HepG2 (cell line): ENCODE measurements around the gene DNAJC5. TPM values are rescaled to one million over a fixed set of nuclear protein-coding genes. Genes with fewer than 3 reads are reported as not detected.
A peak's percentile ranks its signal among the peaks of the same experiment; 100 is the strongest.

Experiments used
- ATF5 ChIP-seq: sonication (generic); formaldehyde crosslinking; IDR thresholded peaks from 2 replicates; pipeline ENCODE4 v1.4.0; 2020; ENCODE audit warnings: mild to moderate bottlenecking, low read depth, missing genetic modification reagents
- CC2D1A ChIP-seq: sonication (generic); formaldehyde crosslinking; IDR thresholded peaks from 2 replicates; pipeline ENCODE4 v1.8.1; 2023; ENCODE audit warnings: mild to moderate bottlenecking, missing genetic modification reagents
- EED ChIP-seq: sonication (generic); formaldehyde crosslinking; IDR thresholded peaks from 2 replicates; pipeline ENCODE4 v1.5.0; 2020; ENCODE audit warnings: mild to moderate bottlenecking, missing genetic modification reagents
- GLI4 ChIP-seq: sonication (generic); formaldehyde crosslinking; IDR thresholded peaks from 2 replicates; pipeline ENCODE4 v1.5.1; 2020; ENCODE audit warnings: missing genetic modification reagents, mild to moderate bottlenecking, moderate library complexity, borderline replicate concordance
- IKZF1 ChIP-seq: fragments of 450-650 bp; IDR thresholded peaks from 2 replicates; pipeline ENCODE4 v1.7.1; 2016
- KDM4B ChIP-seq: sonication (generic); formaldehyde crosslinking; IDR thresholded peaks from 2 replicates; pipeline ENCODE4 v1.4.0; 2020; ENCODE audit warnings: missing genetic modification reagents
- KLF12 ChIP-seq: sonication (generic); formaldehyde crosslinking; IDR thresholded peaks from 2 replicates; pipeline ENCODE4 v1.4.0; 2020; ENCODE audit warnings: missing genetic modification reagents, borderline replicate concordance
- MED8 ChIP-seq: sonication (generic); formaldehyde crosslinking; IDR thresholded peaks from 2 replicates; pipeline ENCODE4 v1.8.1; 2023; ENCODE audit warnings: mild to moderate bottlenecking, missing genetic modification reagents; ENCODE audit not compliant: insufficient replicate concordance
- NFRKB ChIP-seq: fragments of 450-650 bp; IDR thresholded peaks from 2 replicates; pipeline ENCODE4 v1.6.1; 2017
- PRDM15 ChIP-seq: sonication (generic); formaldehyde crosslinking; IDR thresholded peaks from 2 replicates; pipeline ENCODE4 v1.4.0; 2020; ENCODE audit warnings: missing genetic modification reagents
- PREB ChIP-seq: sonication (generic); formaldehyde crosslinking; IDR thresholded peaks from 2 replicates; pipeline ENCODE4 v1.4.0; 2020; ENCODE audit warnings: missing genetic modification reagents
- PRMT3 ChIP-seq: sonication (generic); formaldehyde crosslinking; IDR thresholded peaks from 2 replicates; pipeline ENCODE4 v1.8.1; 2022; ENCODE audit warnings: low read depth, mild to moderate bottlenecking, moderate library complexity, missing genetic modification reagents, borderline replicate concordance
- SALL2 ChIP-seq: sonication (generic); formaldehyde crosslinking; IDR thresholded peaks from 2 replicates; pipeline ENCODE4 v1.8.1; 2023; ENCODE audit warnings: mild to moderate bottlenecking, missing genetic modification reagents, inconsistent platforms
- SKI ChIP-seq: fragments of 450-650 bp; IDR thresholded peaks from one replicate; pipeline ENCODE4 v1.6.1; 2018; ENCODE audit warnings: mild to moderate bottlenecking; ENCODE audit not compliant: partially characterized antibody
- ZBTB42 ChIP-seq: sonication (generic); formaldehyde crosslinking; IDR thresholded peaks from 2 replicates; pipeline ENCODE4 v1.5.0; 2020; ENCODE audit warnings: mild to moderate bottlenecking, missing genetic modification reagents
- ZNF143 ChIP-seq: sonication (generic); formaldehyde crosslinking; IDR thresholded peaks from 2 replicates; pipeline ENCODE4 v1.4.0; 2020; ENCODE audit warnings: missing genetic modification reagents
- ZNF234 ChIP-seq: sonication (generic); formaldehyde crosslinking; conservative IDR thresholded peaks from 2 replicates; pipeline ENCODE4 v1.5.1; 2020; ENCODE audit warnings: mild to moderate bottlenecking, missing genetic modification reagents
- ZNF362 ChIP-seq: sonication (generic); formaldehyde crosslinking; IDR thresholded peaks from 2 replicates; pipeline ENCODE4 v1.4.0; 2020; ENCODE audit warnings: missing genetic modification reagents, mild to moderate bottlenecking, borderline replicate concordance
- ZNF430 ChIP-seq: sonication (generic); formaldehyde crosslinking; IDR thresholded peaks from 2 replicates; pipeline ENCODE4 v1.9.0; 2021; ENCODE audit warnings: mild to moderate bottlenecking, missing genetic modification reagents
- ZNF580 ChIP-seq: IDR thresholded peaks from 2 replicates; pipeline ENCODE4 v1.6.1; 2016; ENCODE audit warnings: low read depth, borderline replicate concordance
- ZNF709 ChIP-seq: sonication (generic); formaldehyde crosslinking; IDR thresholded peaks from 2 replicates; pipeline ENCODE4 v1.5.0; 2020; ENCODE audit warnings: mild to moderate bottlenecking, missing genetic modification reagents
- ZNF792 ChIP-seq: IDR thresholded peaks from 2 replicates; pipeline ENCODE4 v1.6.1; 2016
- polyA plus RNA-seq, 8 experiments: library from polyadenylated mRNA; depleted of rRNA in 3 of 8; stranded (reverse) in 7 of 8; unstranded in 1 of 8; fragments of >200 nt; fragmentation: Illumina TruSeq in 4 of 8; extraction: Trizol in 4 of 8; gene quantifications; 2 replicates each; pipeline versions ENCODE4 v1.2.1 to v1.2.3, GENCODE V29; 2011 to 2016; ENCODE audit warnings: low read depth in 4 of 8, missing spikeins in 1 of 8, mixed read lengths in 1 of 8; ENCODE audit not compliant: insufficient read depth in 1 of 8
- total RNA-seq, 5 experiments: library from RNA; depleted of rRNA; stranded (reverse); fragments of >200 nt; fragmentation: Illumina TruSeq; extraction: Trizol; gene quantifications; 2 replicates each; pipeline ENCODE4 v1.2.3, GENCODE V29; 2016; ENCODE audit warnings: low read depth in 1 of 5

Gene DNAJC5
- total and polyA plus RNA-seq, 2 of the 13 experiments (the other 11 are each of a cell fraction or from before 2014, with no cell fraction given) = 42.8 to 64.5 TPM

GRCh38 chr20:63969838-63970713 lies 75.2 kb downstream of the DNAJC5 start, which contains the start of gene ZNF512B (continued):
- TF ChIP-seq PRDM15 (CRISPR knock-in tag) (no peak), ZNF792 (CRISPR knock-in tag) (no peak), ZNF430 (CRISPR knock-in tag) (no peak), ZBTB42 (CRISPR knock-in tag) (peak; percentile 71; the same call in 1 of the 2 replicates), GLI4 (CRISPR knock-in tag) (no peak; the same call in 1 of the 2 replicates), PREB (CRISPR knock-in tag) (no peak), ZNF234 (CRISPR knock-in tag) (no peak), IKZF1 (no peak), ZNF143 (CRISPR knock-in tag) (no peak), CC2D1A (no peak), KLF12 (no peak), KDM4B (CRISPR knock-in tag) (peak; percentile 50; the same call in 1 of the 2 replicates), MED8 (CRISPR knock-in tag) (no peak), ZNF362 (no peak), EED (peak; percentile 91), PRMT3 (no peak), SALL2 (no peak), NFRKB (no peak), ZNF580 (no peak), SKI (no peak), ZNF709 (CRISPR knock-in tag) (peak; percentile 71; the same call in 1 of the 2 replicates), ATF5 (CRISPR knock-in tag) (no peak)
